GM12874 (cell line): ENCODE results near the gene RAPGEF2.

Experiments
- CTCF ChIP-seq: IDR thresholded peaks from 2 replicates; pipeline ENCODE4 v1.5.1; 2011; ENCODE audit warnings: low read depth, mild to moderate bottlenecking, control low read depth, low read length, moderate library complexity; ENCODE audit not compliant: insufficient read depth

Gene RAPGEF2

GRCh38 chr4:159070742-159071141 lies 32.1 kb upstream of the RAPGEF2 start:
- no peak for TF ChIP-seq CTCF

GRCh38 chr4:159071178-159071968 lies 31.5 kb upstream of the RAPGEF2 start:
- no peak for TF ChIP-seq CTCF

GRCh38 chr4:159071969-159072765 lies 30.7 kb upstream of the RAPGEF2 start:
- TF ChIP-seq CTCF = no peak

- no peak for TF ChIP-seq CTCF
Measured at GRCh38 chr4:159075531-159075932, 27.3 kb upstream of the RAPGEF2 start.

- no peak for TF ChIP-seq CTCF
Measured at GRCh38 chr4:159077702-159078495, 25.0 kb upstream of the RAPGEF2 start.

- no peak for TF ChIP-seq CTCF
Measured at GRCh38 chr4:159079074-159079473, 23.8 kb upstream of the RAPGEF2 start.

- no peak for TF ChIP-seq CTCF
Measured at GRCh38 chr4:159086606-159087005, 16.3 kb upstream of the RAPGEF2 start.
